B cell (primary cell): Measurements from ENCODE around the gene ATCAY.

Experiments
- CTCF ChIP-seq: fragments of 200-600 bp; IDR thresholded peaks from one replicate; pipeline ENCODE4 v1.8.0; 2022; ENCODE audit warnings: antibody characterized with exemption, mild to moderate bottlenecking
- EZH2 ChIP-seq: IDR thresholded peaks from 2 replicates; pipeline ENCODE4 v1.6.1; 2012; ENCODE audit warnings: borderline replicate concordance, low read depth, mild to moderate bottlenecking, moderate library complexity, low read length; ENCODE audit not compliant: insufficient read depth, poor library complexity, severe bottlenecking

DNA sequence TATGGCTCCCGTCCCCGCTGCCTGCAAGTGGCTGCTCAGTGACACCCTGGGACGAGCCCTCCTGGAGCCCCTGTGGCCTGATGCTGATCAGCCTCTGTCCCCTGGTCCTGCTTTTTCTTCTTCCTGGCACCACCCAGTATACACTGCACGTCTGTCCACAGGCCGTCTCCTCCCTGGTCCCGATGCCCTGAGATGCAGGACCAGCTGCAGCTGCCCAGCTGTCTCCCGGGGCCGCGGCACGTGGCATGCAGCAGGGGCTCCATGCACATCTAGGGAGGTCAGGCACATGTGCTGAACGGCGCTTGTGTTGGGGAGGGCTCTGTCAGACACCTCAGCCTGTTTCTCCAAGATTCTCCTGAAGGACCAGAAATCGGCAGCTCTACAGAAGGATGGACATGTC, 41.8 kb upstream of the ATCAY start:
- TF ChIP-seq CTCF (no peak), EZH2 (no peak)
